ENCODE measurements around the gene ADGRG3. TPM values are rescaled to one million over a fixed set of nuclear protein-coding genes. Genes with fewer than 3 reads are reported as not detected.
A peak's percentile ranks its signal among the peaks of the same experiment; 100 is the strongest.

ADGRG3 gene
- total and polyA plus RNA-seq, 2 experiments from 2014 or later, result not detected

- no peaks in the 10 kb centered on the region for H3K79me2 ChIP-seq
- H3K27ac ChIP-seq, result peak overlapping the region; percentile 86
- no peaks in the 10 kb centered on the region for H4K20me1 ChIP-seq (ENCODE audit: insufficient read depth, poor library complexity, severe bottlenecking)
- DNase-seq (ENCODE audit: low spot score), result peak; percentile 99
- H3K9me3 ChIP-seq (ENCODE audit: low read depth), result no peaks in the 10 kb centered on the region
- no peaks in the 10 kb centered on the region for H3K27me3 ChIP-seq
- H3K4me2 ChIP-seq, result peak overlapping the region; percentile 84
- peak overlapping the region; percentile 51 for H2AFZ ChIP-seq
- peaks cover 19% of the 10 kb centered on the region for H3K4me1 ChIP-seq (ENCODE audit: insufficient read depth)
- H3K36me3 ChIP-seq (replicated peaks; ENCODE audit: insufficient read depth, low read depth), result no peaks in the 10 kb centered on the region
- peak overlapping the region; percentile 16 for H3K4me3 ChIP-seq
- 3% methylated on average over 41 of the region's 45 CpGs for WGBS (ENCODE audit: low lambda C conversion rate, missing lambda C conversion rate)
- no peaks in the 10 kb centered on the region for H3K9me2 ChIP-seq (replicated peaks; ENCODE audit: insufficient read depth)
- TF ChIP-seq EZH2 (IDR thresholded peaks at IDR 0.05; ENCODE audit: borderline replicate concordance) (no peak), EZH2phosphoT487 (IDR thresholded peaks at IDR 0.05; ENCODE audit: low read depth, severe bottlenecking, unreplicated experiment) (no peak), CTCF (IDR thresholded peaks at IDR 0.05; ENCODE audit: poor library complexity) (no peak)
Measured at GRCh38 chr16:57734925-57735754, 67.0 kb downstream of the ADGRG3 start.

GRCh38 chr16:57735755-57736418 lies 67.8 kb downstream of the ADGRG3 start, which contains the start of gene KATNB1:
Gene KATNB1 (plus strand): TSS chr16:57735770. CDS start chr16:57737244, 1,474 bp downstream.
- TF ChIP-seq EZH2phosphoT487 (IDR thresholded peaks at IDR 0.05; ENCODE audit: low read depth, severe bottlenecking, unreplicated experiment) (no peak), CTCF (IDR thresholded peaks at IDR 0.05; ENCODE audit: poor library complexity) (no peak), EZH2 (IDR thresholded peaks at IDR 0.05; ENCODE audit: borderline replicate concordance) (no peak)
- H3K9me3 ChIP-seq (ENCODE audit: low read depth), result no peaks in the 10 kb centered on the region
- DNase-seq (ENCODE audit: low spot score), result no peak
- H3K9me2 ChIP-seq (replicated peaks; ENCODE audit: insufficient read depth), result no peaks in the 10 kb centered on the region
- H3K4me1 ChIP-seq (ENCODE audit: insufficient read depth), result peaks cover 19% of the 10 kb centered on the region
- peak within 1 kb of the TSS; percentile 84 for H3K4me2 ChIP-seq
- H2AFZ ChIP-seq, result peak within 1 kb of the TSS; percentile 51
- H3K36me3 ChIP-seq (replicated peaks; ENCODE audit: insufficient read depth, low read depth), result no peaks in the 10 kb centered on the region
- no peaks in the 10 kb centered on the region for H3K79me2 ChIP-seq
- H3K27ac ChIP-seq, result peak within 1 kb of the TSS; percentile 86
- H3K4me3 ChIP-seq, result peak within 1 kb of the TSS; percentile 16
- no peaks in the 10 kb centered on the region for H3K27me3 ChIP-seq
- no peaks in the 10 kb centered on the region for H4K20me1 ChIP-seq (ENCODE audit: insufficient read depth, poor library complexity, severe bottlenecking)
- WGBS (ENCODE audit: low lambda C conversion rate, missing lambda C conversion rate), result under 1% methylated on average over 22 of the region's 35 CpGs

- Histone ChIP-seq H3K4me1 (ENCODE audit: insufficient read depth) (peaks cover 19% of the 10 kb centered on the region), H3K4me3 (peak overlapping the region; percentile 8), H3K4me2 (peak overlapping the region; percentile 84), H2AFZ (peak overlapping the region; percentile 39), H3K27me3 (no peaks in the 10 kb centered on the region), H4K20me1 (ENCODE audit: insufficient read depth, poor library complexity, severe bottlenecking) (no peaks in the 10 kb centered on the region), H3K9me2 (replicated peaks; ENCODE audit: insufficient read depth) (no peaks in the 10 kb centered on the region), H3K9me3 (ENCODE audit: low read depth) (no peaks in the 10 kb centered on the region), H3K79me2 (no peaks in the 10 kb centered on the region), H3K36me3 (replicated peaks; ENCODE audit: insufficient read depth, low read depth) (no peaks in the 10 kb centered on the region), H3K27ac (peak overlapping the region; percentile 82)
- WGBS (ENCODE audit: low lambda C conversion rate, missing lambda C conversion rate), result 27% methylated on average over 23 of the region's 23 CpGs
- TF ChIP-seq CTCF (IDR thresholded peaks at IDR 0.05; ENCODE audit: poor library complexity), result peak; percentile 25
- no peak for TF ChIP-seq EZH2phosphoT487 (IDR thresholded peaks at IDR 0.05; ENCODE audit: low read depth, severe bottlenecking, unreplicated experiment)
- peak; percentile 83 for DNase-seq (ENCODE audit: low spot score)
Measured at GRCh38 chr16:57736419-57737351, 68.6 kb downstream of the ADGRG3 start.
